ENCODE data around the gene SH3D21.

The SH3D21 gene

DNA sequence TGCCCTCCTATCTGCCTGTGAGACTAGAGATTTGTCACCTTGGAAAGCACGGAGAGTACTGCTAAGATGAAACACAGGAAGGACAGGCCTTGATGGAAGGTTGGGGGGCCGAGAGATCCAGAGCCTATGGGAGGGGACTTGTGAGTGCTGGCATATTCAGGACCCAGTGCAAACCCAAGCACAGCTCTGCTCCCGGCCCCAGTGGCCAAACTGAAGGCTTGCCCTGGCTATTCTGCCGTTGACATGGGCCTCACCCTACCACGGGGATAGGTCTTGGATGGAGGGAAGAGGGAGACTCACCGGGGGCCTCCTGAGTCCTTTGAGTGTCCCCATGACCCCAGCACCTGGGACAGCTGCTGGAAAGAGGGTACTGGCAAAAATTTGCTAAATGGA, 21.9 kb downstream of the SH3D21 start:
- no peak overlapping the region for H3K4me3 ChIP-seq (ENCODE audit: low read depth, low read length)
- DNase-seq (ENCODE audit: low read depth): no peak
- TF ChIP-seq, protein P1, sequence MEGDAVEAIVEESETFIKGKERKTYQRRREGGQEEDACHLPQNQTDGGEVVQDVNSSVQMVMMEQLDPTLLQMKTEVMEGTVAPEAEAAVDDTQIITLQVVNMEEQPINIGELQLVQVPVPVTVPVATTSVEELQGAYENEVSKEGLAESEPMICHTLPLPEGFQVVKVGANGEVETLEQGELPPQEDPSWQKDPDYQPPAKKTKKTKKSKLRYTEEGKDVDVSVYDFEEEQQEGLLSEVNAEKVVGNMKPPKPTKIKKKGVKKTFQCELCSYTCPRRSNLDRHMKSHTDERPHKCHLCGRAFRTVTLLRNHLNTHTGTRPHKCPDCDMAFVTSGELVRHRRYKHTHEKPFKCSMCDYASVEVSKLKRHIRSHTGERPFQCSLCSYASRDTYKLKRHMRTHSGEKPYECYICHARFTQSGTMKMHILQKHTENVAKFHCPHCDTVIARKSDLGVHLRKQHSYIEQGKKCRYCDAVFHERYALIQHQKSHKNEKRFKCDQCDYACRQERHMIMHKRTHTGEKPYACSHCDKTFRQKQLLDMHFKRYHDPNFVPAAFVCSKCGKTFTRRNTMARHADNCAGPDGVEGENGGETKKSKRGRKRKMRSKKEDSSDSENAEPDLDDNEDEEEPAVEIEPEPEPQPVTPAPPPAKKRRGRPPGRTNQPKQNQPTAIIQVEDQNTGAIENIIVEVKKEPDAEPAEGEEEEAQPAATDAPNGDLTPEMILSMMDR (IDR thresholded peaks at IDR 0.05; ENCODE audit: insufficient read depth, low read depth, low read length, missing control alignments): no peak

DNA sequence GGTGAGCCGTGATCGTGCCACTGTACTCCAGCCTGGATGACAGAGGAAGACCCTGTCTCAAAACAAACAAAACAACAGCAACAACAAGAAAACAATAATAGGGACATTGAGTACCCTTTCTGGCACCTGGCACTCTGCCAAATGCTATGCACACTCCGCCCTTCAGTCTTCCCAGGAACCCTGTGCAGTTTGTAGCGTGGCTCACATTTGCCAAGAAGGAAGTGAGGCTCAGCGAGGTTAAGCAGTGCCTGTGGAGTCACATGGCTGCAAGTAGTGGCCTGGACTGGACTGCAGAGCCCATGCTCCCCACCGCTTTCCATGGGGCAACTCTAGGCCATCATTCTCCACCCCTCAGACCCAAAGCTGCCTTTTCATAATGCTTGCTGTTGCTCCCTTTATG, 22.5 kb downstream of the SH3D21 start:
- no peak overlapping the region for H3K4me3 ChIP-seq (ENCODE audit: low read depth, low read length)
- DNase-seq (ENCODE audit: low read depth): no peak
- TF ChIP-seq, protein P1 (IDR thresholded peaks at IDR 0.05; ENCODE audit: insufficient read depth, low read depth, low read length, missing control alignments): no peak

DNA sequence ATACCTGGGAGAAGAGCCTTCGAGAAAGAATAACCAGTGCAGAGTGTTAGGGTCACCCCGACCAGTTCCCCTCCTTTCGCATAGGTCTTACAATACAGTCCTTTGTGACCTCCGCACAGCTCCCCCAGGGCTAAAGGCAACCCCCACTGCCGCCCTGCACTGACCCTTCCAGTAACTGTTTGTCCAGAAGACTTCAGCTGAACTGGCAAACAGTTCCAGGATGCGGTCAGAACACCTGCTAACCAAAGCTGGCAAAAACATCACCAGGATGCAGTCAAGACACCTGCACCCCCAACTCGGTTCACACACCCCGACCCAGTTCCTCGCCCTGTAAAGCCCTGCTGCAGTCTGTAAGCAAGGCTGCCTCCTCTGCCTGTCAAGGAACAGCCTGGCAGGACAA, 23.6 kb downstream of the SH3D21 start:
- H3K4me3 ChIP-seq (ENCODE audit: low read depth, low read length): no peak overlapping the region
- TF ChIP-seq, protein P1 (IDR thresholded peaks at IDR 0.05; ENCODE audit: insufficient read depth, low read depth, low read length, missing control alignments): no peak
- no peak for DNase-seq (ENCODE audit: low read depth)

DNA sequence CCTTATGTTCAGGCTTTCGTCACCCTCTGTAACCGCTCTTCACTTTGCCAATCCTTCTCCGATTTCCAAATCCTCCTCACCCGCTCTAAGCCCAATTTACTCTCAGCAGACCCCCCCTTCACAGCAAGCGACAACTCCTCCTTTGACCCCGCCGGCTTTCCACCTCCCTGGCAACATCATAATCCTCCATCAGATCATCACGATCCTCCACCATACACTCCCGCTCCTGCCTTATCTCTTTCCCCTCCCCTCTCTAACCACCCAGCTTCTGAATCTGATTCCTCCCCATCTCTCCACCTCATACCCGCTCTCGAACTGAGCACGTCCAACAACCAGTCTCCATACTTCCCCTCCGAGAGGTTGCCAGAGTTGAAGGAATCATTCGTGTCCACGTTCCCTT, 24.8 kb downstream of the SH3D21 start:
- no peak for DNase-seq (ENCODE audit: low read depth)
- no peak overlapping the region for H3K4me3 ChIP-seq (ENCODE audit: low read depth, low read length)
- TF ChIP-seq, protein P1 (IDR thresholded peaks at IDR 0.05; ENCODE audit: insufficient read depth, low read depth, low read length, missing control alignments): no peak

DNA sequence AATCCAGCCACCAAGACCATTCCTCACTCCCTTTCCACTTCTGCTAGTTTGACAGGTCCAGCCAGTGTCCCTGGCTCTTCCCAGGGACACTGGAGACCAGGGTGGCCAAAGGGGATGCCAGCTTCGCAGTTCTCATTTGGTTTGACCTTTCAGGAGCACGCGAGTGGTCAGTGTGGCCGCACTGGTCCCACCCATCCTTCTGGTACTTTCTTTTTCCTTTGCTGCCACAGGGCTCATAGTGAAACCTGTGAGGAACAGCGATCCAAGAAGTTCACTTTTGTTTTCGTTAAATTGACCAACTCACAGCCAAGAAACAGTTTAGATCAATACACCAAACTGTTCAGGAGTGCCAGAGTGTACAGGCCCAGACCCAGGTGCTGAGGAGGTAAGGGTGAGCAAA, 31.7 kb downstream of the SH3D21 start:
- peak; percentile 29 for DNase-seq (ENCODE audit: low read depth)
- TF ChIP-seq, protein P1 (IDR thresholded peaks at IDR 0.05; ENCODE audit: insufficient read depth, low read depth, low read length, missing control alignments): no peak
- H3K4me3 ChIP-seq (ENCODE audit: low read depth, low read length): no peak overlapping the region

DNA sequence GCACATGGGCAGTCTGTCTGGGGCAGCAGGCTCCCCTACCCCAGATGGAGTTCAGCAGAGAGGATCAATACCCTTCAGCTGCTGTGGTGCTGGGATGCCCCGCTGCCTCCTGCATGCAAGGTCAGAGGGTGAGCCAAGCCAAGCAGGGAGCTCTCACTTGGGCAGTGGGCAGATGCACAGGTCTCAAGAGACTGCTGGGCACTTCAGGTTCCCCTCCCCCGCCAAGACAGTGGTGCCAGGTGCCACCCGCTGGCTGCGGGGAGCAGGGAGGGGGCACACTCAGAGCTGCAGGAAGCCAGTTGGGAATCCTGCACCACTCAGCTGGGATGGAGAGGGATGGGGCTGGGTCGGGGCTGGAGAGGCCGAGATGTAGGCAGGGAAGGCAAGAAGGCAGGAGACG, 33.0 kb downstream of the SH3D21 start:
- no peak for DNase-seq (ENCODE audit: low read depth)
- TF ChIP-seq, protein P1 (IDR thresholded peaks at IDR 0.05; ENCODE audit: insufficient read depth, low read depth, low read length, missing control alignments): no peak
- H3K4me3 ChIP-seq (ENCODE audit: low read depth, low read length): no peak overlapping the region

DNA sequence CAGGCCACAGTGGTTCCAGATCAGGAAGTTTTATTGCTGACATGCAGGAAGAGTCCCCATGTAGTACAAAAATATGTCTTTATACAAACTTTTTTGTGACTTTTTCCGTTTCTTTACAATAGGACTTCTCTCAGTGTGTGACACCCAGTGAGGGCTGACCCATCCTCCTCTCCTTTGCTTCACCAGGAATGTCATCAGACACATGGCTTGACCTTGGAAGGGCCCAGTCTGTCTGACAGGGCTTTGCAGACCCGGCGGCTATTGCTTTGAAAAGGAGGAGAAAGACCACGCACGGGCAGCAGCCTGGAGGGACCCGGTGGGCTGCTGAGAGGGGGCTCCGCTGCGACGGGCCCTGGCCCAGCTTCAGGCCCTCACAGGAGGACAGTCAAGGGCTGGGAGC, 33.4 kb downstream of the SH3D21 start:
- TF ChIP-seq, protein P1 (IDR thresholded peaks at IDR 0.05; ENCODE audit: insufficient read depth, low read depth, low read length, missing control alignments): no peak
- H3K4me3 ChIP-seq (ENCODE audit: low read depth, low read length): no peak overlapping the region
- no peak for DNase-seq (ENCODE audit: low read depth)
